Endothelial cell of umbilical vein (primary cell): ENCODE results near the gene C2orf15. TPM values are rescaled to one million over a fixed set of nuclear protein-coding genes. Genes with fewer than 3 reads are reported as not detected.

ENCODE experiments used
- BruUV-seq: library from RNA; stranded (reverse); fragments of 400-500 nt; replicated peaks from 2 replicates; lab custom pipeline; 2021; lab: Mats Ljungman, UMichigan
- CTCF ChIA-PET: fragments of 300-600, 350-600 bp; sonication (Branson Sonifier 250); formaldehyde crosslinking; loops from one replicate; lab custom pipeline; 2021; ENCODE audit warnings: antibody characterized with exemption, inconsistent platforms; lab: Charles Lee
- POLR2A ChIA-PET: fragments of 300-600, 350-600 bp; sonication (Branson Sonifier 250); formaldehyde crosslinking; loops from one replicate; lab custom pipeline; 2021; ENCODE audit warnings: antibody characterized with exemption, inconsistent platforms; lab: Charles Lee
- DNase-seq: peaks from one replicate; pipeline ENCODE4 v3.0.0-alpha.2; 2011; ENCODE audit warnings: low read depth, low spot score
- FAIRE-seq: peaks from 2 replicates; lab custom pipeline; 2011; peaks lifted over from hg19 to GRCh38; lab: Jason Lieb, UNC
- H2AFZ ChIP-seq: 2 replicates; pipeline ENCODE4 v1.6.0; 2012; ENCODE audit warnings: low read depth, low read length, control low read depth, inconsistent platforms
- H3K27ac ChIP-seq: 2 replicates; pipeline ENCODE4 v1.5.1; 2011; ENCODE audit warnings: low read depth, mild to moderate bottlenecking, control low read depth, low read length, moderate library complexity; ENCODE audit not compliant: insufficient read depth
- H3K27me3 ChIP-seq, 2 experiments: 2 replicates each; pipeline versions ENCODE4 v1.6.0 to v1.6.1; 2011; ENCODE audit warnings: low read length in 2 of 2, mixed read lengths in 1 of 2; ENCODE audit not compliant: control insufficient read depth in 2 of 2, insufficient read depth in 2 of 2
- H3K36me3 ChIP-seq, 2 experiments: 2 replicates in 1 of 2; 3 replicates in 1 of 2; pipeline ENCODE4 v1.5.1; 2011; ENCODE audit warnings: low read length in 2 of 2, mild to moderate bottlenecking in 1 of 2, moderate library complexity in 1 of 2; ENCODE audit not compliant: control insufficient read depth in 2 of 2, insufficient read depth in 2 of 2; ENCODE audit errors: extremely low read depth in 1 of 2
- H3K4me1 ChIP-seq: 3 replicates; pipeline ENCODE4 v1.5.1; 2011; ENCODE audit warnings: mild to moderate bottlenecking, low read length; ENCODE audit not compliant: control insufficient read depth, insufficient read depth; ENCODE audit errors: extremely low read depth
- H3K4me2 ChIP-seq: 2 replicates; pipeline ENCODE4 v1.6.1; 2011; ENCODE audit warnings: low read length, control low read depth, mixed read lengths; ENCODE audit not compliant: insufficient read depth
- H3K4me3 ChIP-seq, 3 experiments: fragments of 200-600 bp in 1 of 3; sonication (generic), shearing (Covaris generic) in 1 of 3; replicated peaks in 1 of 3; 2 replicates each; pipeline ENCODE4 v1.5.1; 2011 to 2016; ENCODE audit warnings: control low read depth in 3 of 3, low read length in 3 of 3, mild to moderate bottlenecking in 2 of 3, inconsistent platforms in 1 of 3, low read depth in 1 of 3, moderate library complexity in 1 of 3; ENCODE audit not compliant: insufficient read depth in 1 of 3
- H3K79me2 ChIP-seq: 2 replicates; pipeline ENCODE4 v1.6.0; 2012; ENCODE audit warnings: low read length, inconsistent platforms; ENCODE audit not compliant: control insufficient read depth, insufficient read depth
- H3K9ac ChIP-seq: replicated peaks from 2 replicates; pipeline ENCODE3; 2011; ENCODE audit warnings: low read length, control low read depth; ENCODE audit not compliant: insufficient read depth; ENCODE audit errors: extremely low read depth
- H3K9me1 ChIP-seq: replicated peaks from 3 replicates; pipeline ENCODE4 v1.6.0; 2011; ENCODE audit warnings: mild to moderate bottlenecking, low read length; ENCODE audit not compliant: control insufficient read depth, insufficient read depth; ENCODE audit errors: extremely low read depth
- H3K9me3 ChIP-seq: replicated peaks from 2 replicates; pipeline ENCODE4 v1.5.1; 2012; ENCODE audit warnings: low read length, inconsistent platforms; ENCODE audit not compliant: control insufficient read depth, insufficient read depth
- H4K20me1 ChIP-seq: replicated peaks from 2 replicates; pipeline ENCODE3; 2011; ENCODE audit warnings: mild to moderate bottlenecking, low read length; ENCODE audit not compliant: control insufficient read depth, insufficient read depth; ENCODE audit errors: extremely low read depth
- EZH2 ChIP-seq: IDR thresholded peaks from 2 replicates; pipeline ENCODE4 v1.6.1; 2012; ENCODE audit warnings: borderline replicate concordance, low read depth, mild to moderate bottlenecking, moderate library complexity, low read length, inconsistent platforms; ENCODE audit not compliant: severe bottlenecking
- FOS ChIP-seq: IDR thresholded peaks from 2 replicates; pipeline ENCODE4 v1.6.1; 2011; ENCODE audit warnings: mild to moderate bottlenecking, low read length, moderate library complexity, borderline replicate concordance; ENCODE audit not compliant: insufficient read depth
- GATA2 ChIP-seq: IDR thresholded peaks from 2 replicates; pipeline ENCODE4 v1.7.0; 2011; ENCODE audit warnings: low read depth, mild to moderate bottlenecking, moderate library complexity, mixed read lengths, low read length; ENCODE audit not compliant: insufficient read length, insufficient read depth
- JUN ChIP-seq: IDR thresholded peaks from 2 replicates; pipeline ENCODE4 v1.6.1; 2011; ENCODE audit warnings: borderline replicate concordance, low read depth; ENCODE audit not compliant: insufficient read length, insufficient read depth
- MYC ChIP-seq: IDR thresholded peaks from one replicate; pipeline ENCODE4 v1.6.1; 2011; ENCODE audit warnings: mild to moderate bottlenecking, low read depth, low read length
- POLR2A ChIP-seq: IDR thresholded peaks from 2 replicates; pipeline ENCODE4 v1.6.1; 2012; ENCODE audit warnings: low read depth, mild to moderate bottlenecking, control low read depth, low read length
- POLR2AphosphoS5 ChIP-seq: IDR thresholded peaks from 2 replicates; pipeline ENCODE4 v1.6.1; 2012; ENCODE audit warnings: low read depth, mild to moderate bottlenecking, control low read depth, low read length, moderate library complexity; ENCODE audit not compliant: insufficient read depth
- dilution Hi-C: fragments of 300-500 bp; cut with MboI; formaldehyde crosslinking; loops from one replicate; pipeline ENCODE4 v1.15.0; 2019; ENCODE audit warnings: low sequenced_read_pairs; ENCODE audit not compliant: extremely low pct_ligation_motif_present
- intact Hi-C: fragments of 100-400 bp; cut with micrococcal nuclease; formaldehyde crosslinking; loops from one replicate; pipeline ENCODE4 v1.10.0; 2022
- polyA plus RNA-seq, 4 experiments: library from polyadenylated mRNA; depleted of rRNA in 3 of 4; stranded (reverse) in 3 of 4; unstranded in 1 of 4; fragments of >200 nt; gene quantifications; 2 replicates each; pipeline versions ENCODE4 v1.2.1 to v1.2.3, GENCODE V29; 2011 to 2012; ENCODE audit warnings: missing spikeins in 1 of 4
- total RNA-seq: library from RNA; stranded (reverse); gene quantifications from 2 replicates; pipeline ENCODE4 v1.2.3, GENCODE V29; 2021
- TF ChIP-seq, protein P1 (sequence below): IDR thresholded peaks from 2 replicates; pipeline ENCODE4 v1.6.1; 2011; ENCODE audit not compliant: insufficient read depth, insufficient read length
- TF ChIP-seq, protein P2 (sequence below), 2 donors: IDR thresholded peaks; 1 replicate in 1 of 2; 2 replicates in 1 of 2; pipeline ENCODE4 v1.5.1; 2011; ENCODE audit warnings: low read length in 2 of 2, mild to moderate bottlenecking in 2 of 2, moderate library complexity in 2 of 2, control low read depth in 1 of 2, inconsistent platforms in 1 of 2, low read depth in 1 of 2; ENCODE audit not compliant: insufficient read depth in 1 of 2; ENCODE audit errors: extremely low read depth in 1 of 2

The C2orf15 gene
- total and polyA plus RNA-seq, 2 donors (not counting 3 experiments of a cell fraction or from before 2014, with no cell fraction given) = not detected

DNA sequence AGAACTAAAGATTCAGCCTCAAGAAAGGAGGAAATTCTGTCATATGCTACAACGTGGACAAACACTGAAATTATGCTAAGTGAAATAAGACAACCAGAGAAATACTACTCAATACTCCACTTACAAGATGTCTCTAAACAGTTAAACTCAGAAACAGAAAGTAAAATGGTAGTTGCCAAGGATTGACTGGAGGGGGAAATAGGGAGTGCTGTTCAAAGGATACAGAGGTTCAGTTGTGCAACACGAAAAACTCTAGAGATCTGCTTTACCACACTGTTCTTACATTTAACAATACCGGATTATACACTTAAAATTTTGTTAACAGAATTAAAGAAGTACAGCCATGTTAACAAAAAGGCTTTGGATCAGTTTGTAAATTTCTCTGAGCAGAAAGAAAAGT is 39.8 kb upstream of the C2orf15 start:
- H3K9me1 ChIP-seq = no peaks in the 10 kb centered on the region
- H3K4me2 ChIP-seq = no peak overlapping the region
- no peaks in the 10 kb centered on the region for H3K79me2 ChIP-seq
- H3K9me3 ChIP-seq = no peaks in the 10 kb centered on the region
- no peaks in the 10 kb centered on the region for H3K27me3 ChIP-seq
- CTCF ChIA-PET = interaction anchor here (1.1 kb wide), 1 partner anchor 11 kb away, joined by 3 read pairs; no protein-coding TSS in a partner anchor
- DNase-seq (no peak), FAIRE-seq (no peak)
- H3K9ac ChIP-seq = no peak overlapping the region
- no peaks in the 10 kb centered on the region for H4K20me1 ChIP-seq
- no TSS peak for BruUV-seq
- H3K27ac ChIP-seq = no peak overlapping the region
- no peaks in the 10 kb centered on the region for H3K4me1 ChIP-seq
- TF ChIP-seq POLR2A (no peak), FOS (no peak), GATA2 (no peak), MYC (no peak), EZH2 (no peak), POLR2AphosphoS5 (no peak), JUN (no peak)
- TF ChIP-seq, protein P1, sequence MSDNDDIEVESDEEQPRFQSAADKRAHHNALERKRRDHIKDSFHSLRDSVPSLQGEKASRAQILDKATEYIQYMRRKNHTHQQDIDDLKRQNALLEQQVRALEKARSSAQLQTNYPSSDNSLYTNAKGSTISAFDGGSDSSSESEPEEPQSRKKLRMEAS = no peak
- TF ChIP-seq, protein P2, sequence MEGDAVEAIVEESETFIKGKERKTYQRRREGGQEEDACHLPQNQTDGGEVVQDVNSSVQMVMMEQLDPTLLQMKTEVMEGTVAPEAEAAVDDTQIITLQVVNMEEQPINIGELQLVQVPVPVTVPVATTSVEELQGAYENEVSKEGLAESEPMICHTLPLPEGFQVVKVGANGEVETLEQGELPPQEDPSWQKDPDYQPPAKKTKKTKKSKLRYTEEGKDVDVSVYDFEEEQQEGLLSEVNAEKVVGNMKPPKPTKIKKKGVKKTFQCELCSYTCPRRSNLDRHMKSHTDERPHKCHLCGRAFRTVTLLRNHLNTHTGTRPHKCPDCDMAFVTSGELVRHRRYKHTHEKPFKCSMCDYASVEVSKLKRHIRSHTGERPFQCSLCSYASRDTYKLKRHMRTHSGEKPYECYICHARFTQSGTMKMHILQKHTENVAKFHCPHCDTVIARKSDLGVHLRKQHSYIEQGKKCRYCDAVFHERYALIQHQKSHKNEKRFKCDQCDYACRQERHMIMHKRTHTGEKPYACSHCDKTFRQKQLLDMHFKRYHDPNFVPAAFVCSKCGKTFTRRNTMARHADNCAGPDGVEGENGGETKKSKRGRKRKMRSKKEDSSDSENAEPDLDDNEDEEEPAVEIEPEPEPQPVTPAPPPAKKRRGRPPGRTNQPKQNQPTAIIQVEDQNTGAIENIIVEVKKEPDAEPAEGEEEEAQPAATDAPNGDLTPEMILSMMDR (IDR thresholded peaks at IDR 0.05; ENCODE audit: extremely low read depth in 1 of 2, insufficient read depth in 1 of 2, low read depth in 1 of 2, low read length in 2 of 2) = no peak
- no peak overlapping the region for H3K4me3 ChIP-seq
- no peaks in the 10 kb centered on the region for H3K36me3 ChIP-seq
- dilution Hi-C loops (no loop called here), intact Hi-C loops (no loop called here)
- POLR2A ChIA-PET = no interaction called here
- H2AFZ ChIP-seq = no peak overlapping the region
